Activated CD8-positive, alpha-beta T cell treated with anti-CD3 and anti-CD28 coated beads for 36 hours (primary cell): ENCODE measurements around the gene SBNO2. TPM values are rescaled to one million over a fixed set of nuclear protein-coding genes. Genes with fewer than 3 reads are reported as not detected.
"Not testable (repeated sequence)": the region's sequence is repeated elsewhere in the genome, so short reads cannot be mapped to it uniquely, and the experiment has no call there.

Experiments used
- ATAC-seq: fragments of 200-7000 bp; cut with Tn5 transposase; one replicate; pipeline ENCODE4 v1.10.0; 2021; ENCODE audit warnings: mild to moderate bottlenecking, moderate library complexity
- CTCF ChIA-PET: fragments of 350-600 bp; sonication (Branson Sonifier 250); formaldehyde crosslinking; loops from one replicate; lab custom pipeline; 2021; ENCODE audit warnings: antibody characterized with exemption; lab: Charles Lee
- POLR2A ChIA-PET: fragments of 350-600 bp; sonication (Branson Sonifier 250); formaldehyde crosslinking; loops from one replicate; lab custom pipeline; 2021; ENCODE audit warnings: antibody characterized with exemption; lab: Charles Lee
- DNase-seq: peaks from one replicate; pipeline ENCODE4 v3.0.0-alpha.2; 2020
- H3K27ac Mint-ChIP-seq: one replicate; pipeline ENCODE4 v1.8.0; 2021; ENCODE audit warnings: mild to moderate bottlenecking, mixed read lengths
- H3K27me3 Mint-ChIP-seq: one replicate; pipeline ENCODE4 v1.8.0; 2021; ENCODE audit warnings: mixed read lengths
- H3K36me3 Mint-ChIP-seq: one replicate; pipeline ENCODE4 v1.8.0; 2021; ENCODE audit warnings: low read depth, mixed read lengths
- H3K4me1 Mint-ChIP-seq: one replicate; pipeline ENCODE4 v1.8.0; 2021; ENCODE audit warnings: low read depth, mixed read lengths
- H3K4me3 Mint-ChIP-seq: one replicate; pipeline ENCODE4 v1.8.0; 2021; ENCODE audit warnings: mild to moderate bottlenecking, moderate library complexity, mixed read lengths
- H3K9me3 Mint-ChIP-seq: one replicate; pipeline ENCODE4 v1.8.0; 2021; ENCODE audit warnings: mixed read lengths
- CTCF ChIP-seq: fragments of 200-600 bp; IDR thresholded peaks from one replicate; pipeline ENCODE4 v1.8.0; 2022; ENCODE audit warnings: antibody characterized with exemption, mild to moderate bottlenecking
- intact Hi-C: fragments of 100-400 bp; cut with micrococcal nuclease; formaldehyde crosslinking; loops from one replicate; pipeline ENCODE4 v1.10.0; 2022
- total RNA-seq, 2 experiments: library from RNA; stranded (reverse); gene quantifications; one replicate each; pipeline ENCODE4 v1.2.3, GENCODE V29; 2021

SBNO2 gene
- total RNA-seq, 2 experiments from 2014 or later: 41.7 to 42.0 TPM

GRCh38 chr19:1206864-1207450 lies 32.9 kb upstream of the SBNO2 start:
- Mint-ChIP-seq H3K27me3 (no peaks in the 10 kb centered on the region), H3K9me3 (no peaks in the 10 kb centered on the region), H3K36me3 (peaks cover 13% of the 10 kb centered on the region), H3K27ac (peak overlapping the region; percentile 79), H3K4me3 (peak overlapping the region; percentile 97), H3K4me1 (peaks cover 24% of the 10 kb centered on the region)
- CTCF ChIA-PET: no interaction called here
- ATAC-seq: no peak
- TF ChIP-seq CTCF: no peak
- peak; percentile 51 for DNase-seq
- intact Hi-C loops: no loop called here
- POLR2A ChIA-PET: interaction anchor here (1.0 kb wide), 1 partner anchor 1047 kb away, joined by 3 read pairs; no protein-coding TSS in a partner anchor

GRCh38 chr19:1206150-1206863 lies 32.2 kb upstream of the SBNO2 start:
- CTCF ChIA-PET: no interaction called here
- intact Hi-C loops: no loop called here
- peak overlapping the region; percentile 79 for H3K27ac Mint-ChIP-seq
- no peak for TF ChIP-seq CTCF
- H3K4me3 Mint-ChIP-seq: peak overlapping the region; percentile 97
- H3K4me1 Mint-ChIP-seq: peaks cover 20% of the 10 kb centered on the region
- POLR2A ChIA-PET: interaction anchor here (1.0 kb wide), 1 partner anchor 1047 kb away, joined by 3 read pairs; no protein-coding TSS in a partner anchor
- no peaks in the 10 kb centered on the region for H3K9me3 Mint-ChIP-seq
- DNase-seq: no peak
- peaks cover 13% of the 10 kb centered on the region for H3K36me3 Mint-ChIP-seq
- no peak for ATAC-seq
- H3K27me3 Mint-ChIP-seq: no peaks in the 10 kb centered on the region

GRCh38 chr19:1205114-1206099 lies 31.3 kb upstream of the SBNO2 start, which contains the start of gene STK11:
Gene STK11, plus strand, starts transcription at chr19:1205778. Its CDS starts 1,136 bp downstream, at chr19:1206914.
- CTCF ChIA-PET: no interaction called here
- TF ChIP-seq CTCF: no peak
- H3K9me3 Mint-ChIP-seq: no peaks in the 10 kb centered on the region
- DNase-seq (peak; percentile 99), ATAC-seq (peak; percentile 97)
- H3K36me3 Mint-ChIP-seq: peaks cover 13% of the 10 kb centered on the region
- H3K27ac Mint-ChIP-seq: peak within 1 kb of the TSS; percentile 79
- no peaks in the 10 kb centered on the region for H3K27me3 Mint-ChIP-seq
- intact Hi-C loops: no loop called here
- peak within 1 kb of the TSS; percentile 97 for H3K4me3 Mint-ChIP-seq
- POLR2A ChIA-PET: interaction anchor here (0.8 kb wide), 1 partner anchor 82 kb away, joined by 3 read pairs; no protein-coding TSS in a partner anchor
- peaks cover 18% of the 10 kb centered on the region for H3K4me1 Mint-ChIP-seq

GRCh38 chr19:1200614-1201013 lies 26.5 kb upstream of the SBNO2 start:
- POLR2A ChIA-PET: interaction anchor here (0.9 kb wide), 2 partner anchors 10 to 38 kb away, joined by 3 read pairs; no protein-coding TSS in a partner anchor
- H3K4me3 Mint-ChIP-seq, ATAC-seq, intact Hi-C loops, H3K36me3 Mint-ChIP-seq, DNase-seq, H3K9me3 Mint-ChIP-seq, H3K27me3 Mint-ChIP-seq, H3K27ac Mint-ChIP-seq: not testable (repeated sequence)
- CTCF ChIA-PET: interaction anchor here (1.0 to 1.6 kb wide), 4 partner anchors 16 to 87 kb away, joined by 3 to 6 read pairs (median 4); no protein-coding TSS in a partner anchor
- peaks cover 13% of the 10 kb centered on the region for H3K4me1 Mint-ChIP-seq

GRCh38 chr19:1199531-1199930 lies 25.5 kb upstream of the SBNO2 start:
- no peaks in the 10 kb centered on the region for H3K9me3 Mint-ChIP-seq
- CTCF ChIA-PET: interaction anchor here (1.0 to 1.6 kb wide), 4 partner anchors 17 to 86 kb away, joined by 3 to 6 read pairs (median 4); no protein-coding TSS in a partner anchor
- H3K4me3 Mint-ChIP-seq: no peak overlapping the region
- H3K4me1 Mint-ChIP-seq: peaks cover 11% of the 10 kb centered on the region
- intact Hi-C loops: no loop called here
- ATAC-seq: no peak
- no peak for DNase-seq
- POLR2A ChIA-PET: interaction anchor here (0.8 to 0.9 kb wide), 2 partner anchors 9 to 95 kb away, joined by 3 read pairs; no protein-coding TSS in a partner anchor
- H3K27me3 Mint-ChIP-seq: no peaks in the 10 kb centered on the region
- H3K27ac Mint-ChIP-seq: no peak overlapping the region
- no peak for TF ChIP-seq CTCF
- no peaks in the 10 kb centered on the region for H3K36me3 Mint-ChIP-seq
